K562 (cell line): ENCODE results near the gene MITF. TPM values are rescaled to one million over a fixed set of nuclear protein-coding genes. Genes with fewer than 3 reads are reported as not detected.

Experiments used
- ATAC-seq: fragments of 200-7000 bp; cut with Tn5 transposase; 3 replicates; pipeline ENCODE4 v1.9.1; 2020; ENCODE audit warnings: moderate library complexity
- BruUV-seq: library from RNA; stranded (reverse); fragments of 400-500 nt; replicated peaks from 2 replicates; lab custom pipeline; 2021; lab: Mats Ljungman, UMichigan
- CTCF ChIA-PET: fragments of 300-600 bp; formaldehyde crosslinking; extraction: SDS; loops from one replicate; lab custom pipeline; 2021; ENCODE audit warnings: low intra/inter-chr PET ratio; lab: Yijun Ruan, JAX
- POLR2A ChIA-PET: fragments of 300-600, 350-650 bp; sonication (Branson Sonifier 250); formaldehyde crosslinking; extraction: SDS; loops from one replicate; lab custom pipeline; 2021; ENCODE audit warnings: antibody characterized with exemption, inconsistent platforms; lab: Yijun Ruan, JAX
- DNase-seq, 4 experiments: peaks; one replicate each; pipeline versions ENCODE4 v3.0.0 to v3.0.0-alpha.2; 2011 to 2018; ENCODE audit warnings: low spot score in 3 of 4, mixed read lengths in 3 of 4; ENCODE audit errors: extremely low read depth in 1 of 4
- FAIRE-seq: peaks from 2 replicates; lab custom pipeline; 2011; peaks lifted over from hg19 to GRCh38; lab: Jason Lieb, UNC
- H2AFZ ChIP-seq: 2 replicates; pipeline ENCODE4 v1.6.0; 2011; ENCODE audit warnings: low read depth, low read length, control low read depth, inconsistent platforms
- H3K27ac ChIP-seq: fragments of 200-600 bp; 3 replicates; pipeline ENCODE4 v1.8.0; 2011; ENCODE audit warnings: low read depth, mild to moderate bottlenecking, control low read depth, inconsistent platforms, low read length, moderate library complexity, mixed read lengths; ENCODE audit errors: extremely low read depth
- H3K27me3 ChIP-seq, 2 experiments: fragments of 300-600 bp in 1 of 2; 2 replicates in 1 of 2; 3 replicates in 1 of 2; pipeline versions ENCODE4 v1.6.0 to v1.8.0; 2011; ENCODE audit warnings: inconsistent platforms in 2 of 2, low read length in 2 of 2, mild to moderate bottlenecking in 1 of 2, mixed read lengths in 1 of 2, moderate library complexity in 1 of 2; ENCODE audit not compliant: control insufficient read depth in 2 of 2, insufficient read depth in 2 of 2
- H3K36me3 ChIP-seq: fragments of 300-600 bp; 3 replicates; pipeline ENCODE4 v1.8.0; 2011; ENCODE audit warnings: mild to moderate bottlenecking, low read length, inconsistent platforms; ENCODE audit not compliant: control insufficient read depth, insufficient read depth
- H3K4me1 ChIP-seq, 2 experiments: fragments of 200-600 bp in 1 of 2; replicated peaks in 1 of 2; 2 replicates in 1 of 2; 3 replicates in 1 of 2; pipeline versions ENCODE4 v1.5.1 to v1.8.0; 2011; ENCODE audit warnings: inconsistent platforms in 2 of 2, low read length in 2 of 2, mild to moderate bottlenecking in 1 of 2, mixed read lengths in 1 of 2, moderate library complexity in 1 of 2; ENCODE audit not compliant: control insufficient read depth in 2 of 2, insufficient read depth in 2 of 2
- H3K4me2 ChIP-seq: 2 replicates; pipeline ENCODE4 v1.6.1; 2011; ENCODE audit warnings: low read length, control low read depth, inconsistent platforms, mixed read lengths; ENCODE audit not compliant: insufficient read depth
- H3K4me3 ChIP-seq: fragments of 200-600 bp; sonication (generic), shearing (Covaris generic); 2 replicates; pipeline ENCODE4 v1.5.1; 2016; ENCODE audit warnings: control low read depth, inconsistent platforms
- H3K79me2 ChIP-seq: fragments of 200-600 bp; 3 replicates; pipeline ENCODE4 v1.8.0; 2011; ENCODE audit warnings: low read length, inconsistent platforms; ENCODE audit not compliant: control insufficient read depth, insufficient read depth
- H3K9ac ChIP-seq, 2 experiments: 2 replicates each; pipeline versions ENCODE4 v1.6.0 to v1.6.1; 2011; ENCODE audit warnings: low read depth in 2 of 2, low read length in 2 of 2, control low read depth in 1 of 2, inconsistent platforms in 1 of 2, mild to moderate bottlenecking in 1 of 2, mixed read lengths in 1 of 2; ENCODE audit not compliant: insufficient read depth in 1 of 2
- H3K9me1 ChIP-seq: one replicate; pipeline ENCODE4 v1.6.0; 2011; ENCODE audit warnings: inconsistent platforms, mild to moderate bottlenecking, low read length, moderate library complexity; ENCODE audit not compliant: control insufficient read depth, insufficient read depth
- H3K9me3 ChIP-seq: replicated peaks from 2 replicates; pipeline ENCODE4 v1.5.1; 2011; ENCODE audit warnings: low read depth, low read length, inconsistent platforms; ENCODE audit not compliant: control insufficient read depth, insufficient read depth
- H4K20me1 ChIP-seq: replicated peaks from 2 replicates; pipeline ENCODE4 v1.6.1; 2011; ENCODE audit warnings: low read length, inconsistent platforms, mixed read lengths; ENCODE audit not compliant: control insufficient read depth, insufficient read depth
- CBFA2T3 ChIP-seq: fragments of 450-650 bp; IDR thresholded peaks from 2 replicates; pipeline ENCODE4 v1.6.1; 2017
- MBD2 ChIP-seq: sonication (generic); IDR thresholded peaks from 2 replicates; pipeline ENCODE4 v1.6.1; 2016; ENCODE audit warnings: low read depth, borderline replicate concordance
- ZBTB9 ChIP-seq: fragments of 450-650 bp; formaldehyde crosslinking; IDR thresholded peaks from 2 replicates; pipeline ENCODE4 v1.4.0; 2020; ENCODE audit warnings: mild to moderate bottlenecking, moderate library complexity
- ZFX ChIP-seq: sonication (generic); formaldehyde crosslinking; IDR thresholded peaks from 2 replicates; pipeline ENCODE4 v1.8.0; 2022; ENCODE audit warnings: mild to moderate bottlenecking, missing genetic modification reagents, moderate library complexity
- ZNF318 ChIP-seq, 2 experiments: fragments of 450-650 bp; IDR thresholded peaks; 2 replicates each; pipeline ENCODE4 v1.6.1; 2016; ENCODE audit warnings: mild to moderate bottlenecking in 2 of 2, borderline replicate concordance in 1 of 2, low read depth in 1 of 2, moderate library complexity in 1 of 2
- ZNF354B ChIP-seq: fragments of 250-450 bp; sonication (Bioruptor Pico); IDR thresholded peaks from 2 replicates; pipeline ENCODE4 v1.4.0; 2020
- WGBS: fragments of 100-300 bp; shearing (Covaris generic); methylation state at CpG from one replicate; pipeline ENCODE4 v1.1.6; 2016; ENCODE audit warnings: low coverage, mixed read lengths; ENCODE audit not compliant: insufficient coverage; ENCODE audit errors: missing lambda C conversion rate; 5-methylcytosine and 5-hydroxymethylcytosine counted together
- in situ Hi-C: fragments of 300-500 bp; cut with MboI; formaldehyde crosslinking; loops from 4 replicates; pipeline ENCODE4 v1.15.0; 2018; ENCODE audit warnings: inconsistent platforms, mixed read lengths
- intact Hi-C: fragments of 100-400 bp; cut with micrococcal nuclease; formaldehyde crosslinking; loops from 2 replicates; pipeline ENCODE4 v1.14.2; 2022
- polyA plus RNA-seq, 8 experiments: library from polyadenylated mRNA; depleted of rRNA in 4 of 8; stranded (reverse) in 5 of 8; unstranded in 3 of 8; fragments of >200 nt; fragmentation: Nextera tagmentation in 2 of 8; fragmentation: Illumina TruSeq in 1 of 8; extraction: Ambion mirVana in 2 of 8; extraction: Trizol in 1 of 8; gene quantifications; 2 replicates each; pipeline versions ENCODE4 v1.2.1 to v1.2.3, GENCODE V29; 2011 to 2014; ENCODE audit warnings: inconsistent platforms in 1 of 8, missing spikeins in 1 of 8
- total RNA-seq, 7 experiments: library from RNA; depleted of rRNA in 6 of 7; stranded (reverse); fragments of >200 nt in 6 of 7; fragmentation: Illumina TruSeq in 2 of 7; extraction: Trizol in 2 of 7; gene quantifications; 2 replicates each; pipeline versions ENCODE4 v1.2.1 to v1.2.3, GENCODE V29; 2011 to 2021; ENCODE audit warnings: low replicate concordance in 1 of 7

Gene MITF
- total and polyA plus RNA-seq, 9 of the 15 experiments (the other 6 are each of a cell fraction or from before 2014, with no cell fraction given), result 5.6 to 14.9 (median 11.1) TPM

DNA sequence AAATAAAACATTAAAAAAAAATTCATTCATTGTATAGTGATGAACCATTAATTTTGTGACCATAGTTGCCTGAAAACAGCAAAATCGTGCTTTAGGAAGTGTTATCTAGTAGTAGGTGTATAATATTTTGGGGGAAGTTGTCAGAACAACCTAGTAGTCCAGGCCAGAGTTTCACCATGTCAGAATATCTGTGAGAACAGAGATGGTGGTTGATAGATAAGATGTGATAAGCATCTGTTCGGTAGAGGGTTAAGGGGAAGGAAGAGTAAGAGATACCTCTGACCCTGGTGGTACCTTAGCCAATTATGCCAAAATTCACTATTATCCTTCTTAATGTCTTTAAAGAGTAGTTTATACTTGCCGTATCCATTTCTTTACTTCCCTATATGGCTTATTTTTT lies 113.8 kb downstream of the MITF start:
- in situ Hi-C loops, result no loop called here
- H3K4me1 ChIP-seq, result peaks cover 0 to 3% of the 10 kb centered on the region in 2 experiments; a peak in 3 of 5 replicates
- H3K4me2 ChIP-seq, result no peak overlapping the region
- no peak overlapping the region for H3K27ac ChIP-seq
- CTCF ChIA-PET, result no interaction called here
- no peak for FAIRE-seq
- H3K36me3 ChIP-seq, result no peaks in the 10 kb centered on the region
- no peak overlapping the region for H2AFZ ChIP-seq
- no peaks in the 10 kb centered on the region for H3K9me1 ChIP-seq
- BruUV-seq, result no TSS peak
- TF ChIP-seq ZFX (CRISPR knock-in tag), result no peak
- TF ChIP-seq ZNF354B (CRISPR knock-in tag), result no peak
- TF ChIP-seq MBD2, result no peak
- TF ChIP-seq CBFA2T3, result no peak
- TF ChIP-seq ZBTB9 (CRISPR knock-in tag), result no peak
- no peak for TF ChIP-seq ZNF318 (IDR thresholded peaks at IDR 0.05; ENCODE audit: borderline replicate concordance in 1 of 2, low read depth in 1 of 2)
- TF ChIP-seq, all 486 proteins: peak for 0
- intact Hi-C loops, result no loop called here
- POLR2A ChIA-PET, result no interaction called here
- H4K20me1 ChIP-seq, result 0 out of 2 replicates have a peak, but pooled peaks cover 4% of the 10 kb centered on the region
- no peak for DNase-seq
- H3K4me3 ChIP-seq, result no peak overlapping the region
- no peak for ATAC-seq
- peaks cover 4% of the 10 kb centered on the region; the same call in 1 of the 3 replicates for H3K79me2 ChIP-seq
- H3K9me3 ChIP-seq, result no peaks in the 10 kb centered on the region
- 41% methylated on average over 3 of the region's 3 CpGs for WGBS
- no peaks in the 10 kb centered on the region for H3K27me3 ChIP-seq
- H3K9ac ChIP-seq, result no peak overlapping the region
